HEK293 (cell line): ENCODE data around the gene WDPCP.

Source experiments
- CTCF ChIA-PET: fragments of 350-600 bp; formaldehyde crosslinking; extraction: SDS; loops from one replicate; lab custom pipeline; 2021; ENCODE audit warnings: antibody characterized with exemption; lab: Yijun Ruan, JAX
- POLR2A ChIA-PET: fragments of 300-600 bp; formaldehyde crosslinking; extraction: SDS; loops from one replicate; lab custom pipeline; 2020; ENCODE audit warnings: antibody characterized with exemption, inconsistent platforms; lab: Yijun Ruan, JAX
- H3K27ac ChIP-seq: fragments of 200-500 bp; sonication (Bioruptor generic); 2 replicates; pipeline ENCODE4 v1.5.1; 2014; ENCODE audit warnings: low read depth, low read length, control low read depth, inconsistent platforms; ENCODE audit errors: extremely low read depth
- H3K36me3 ChIP-seq, 2 experiments: fragments of 200-500 bp in 1 of 2; sonication (Bioruptor generic) in 1 of 2; 1 replicate in 1 of 2; 2 replicates in 1 of 2; pipeline ENCODE4 v1.5.1; 2014 to 2017; ENCODE audit warnings: inconsistent platforms in 2 of 2, low read length in 2 of 2; ENCODE audit not compliant: control insufficient read depth in 2 of 2, insufficient read depth in 1 of 2
- H3K4me1 ChIP-seq: fragments of 200-500 bp; sonication (Bioruptor generic); 2 replicates; pipeline ENCODE4 v1.5.1; 2014; ENCODE audit warnings: mild to moderate bottlenecking, low read length, inconsistent platforms; ENCODE audit not compliant: control insufficient read depth, insufficient read depth
- H3K4me3 ChIP-seq: 2 replicates; pipeline ENCODE4 v1.5.1; 2011; ENCODE audit warnings: low read depth, mild to moderate bottlenecking, control low read depth, low read length, moderate library complexity
- H3K9me3 ChIP-seq: fragments of 200-500 bp; sonication (Bioruptor generic); 2 replicates; pipeline ENCODE4 v1.5.1; 2014; ENCODE audit warnings: low read depth, low read length, inconsistent platforms; ENCODE audit not compliant: control insufficient read depth, insufficient read depth
- BCL6B ChIP-seq: fragments of 450-650 bp; formaldehyde crosslinking; IDR thresholded peaks from 2 replicates; pipeline ENCODE4 v1.5.1; 2017; ENCODE audit warnings: missing biosample characterization, missing genetic modification characterization
- EGR2 ChIP-seq: fragments of 450-650 bp; formaldehyde crosslinking; IDR thresholded peaks from 2 replicates; pipeline ENCODE4 v1.5.1; 2016; ENCODE audit warnings: low read depth, missing biosample characterization, missing genetic modification characterization
- PRDM1 ChIP-seq: fragments of 450-650 bp; formaldehyde crosslinking; IDR thresholded peaks from 2 replicates; pipeline ENCODE4; 2016; ENCODE audit warnings: missing biosample characterization, missing genetic modification characterization
- PRDM10 ChIP-seq: fragments of 450-650 bp; formaldehyde crosslinking; IDR thresholded peaks from 2 replicates; pipeline ENCODE4 v1.5.1; 2016; ENCODE audit warnings: missing biosample characterization, missing genetic modification characterization
- PRDM6 ChIP-seq: fragments of 450-650 bp; formaldehyde crosslinking; IDR thresholded peaks from 2 replicates; pipeline ENCODE4 v1.5.1; 2017; ENCODE audit warnings: missing biosample characterization, missing genetic modification characterization
- WT1 ChIP-seq: fragments of 450-650 bp; formaldehyde crosslinking; IDR thresholded peaks from 2 replicates; pipeline ENCODE4 v1.5.1; 2016; ENCODE audit warnings: missing biosample characterization, missing genetic modification characterization
- ZBTB20 ChIP-seq: fragments of 450-650 bp; formaldehyde crosslinking; IDR thresholded peaks from 2 replicates; pipeline ENCODE4 v1.5.1; 2016; ENCODE audit warnings: missing biosample characterization, missing genetic modification characterization
- ZNF138 ChIP-seq: fragments of 450-650 bp; formaldehyde crosslinking; IDR thresholded peaks from 2 replicates; pipeline ENCODE4 v1.5.1; 2016; ENCODE audit warnings: missing biosample characterization, missing genetic modification characterization, borderline replicate concordance
- ZNF394 ChIP-seq: fragments of 450-650 bp; formaldehyde crosslinking; IDR thresholded peaks from 2 replicates; pipeline ENCODE4 v1.5.1; 2016; ENCODE audit warnings: missing biosample characterization, missing genetic modification characterization, mild to moderate bottlenecking, moderate library complexity, borderline replicate concordance
- ZNF398 ChIP-seq: fragments of 450-650 bp; formaldehyde crosslinking; IDR thresholded peaks from 2 replicates; pipeline ENCODE4 v1.5.1; 2017; ENCODE audit warnings: missing biosample characterization, missing genetic modification characterization
- ZNF600 ChIP-seq: fragments of 450-650 bp; formaldehyde crosslinking; IDR thresholded peaks from 2 replicates; pipeline ENCODE4 v1.5.1; 2016; ENCODE audit warnings: missing biosample characterization, missing genetic modification characterization
- ZNF610 ChIP-seq: fragments of 450-650 bp; formaldehyde crosslinking; IDR thresholded peaks from 2 replicates; pipeline ENCODE4 v1.5.1; 2016; ENCODE audit warnings: missing biosample characterization, missing genetic modification characterization, borderline replicate concordance
- ZNF629 ChIP-seq: fragments of 450-650 bp; formaldehyde crosslinking; IDR thresholded peaks from 2 replicates; pipeline ENCODE4 v1.5.1; 2017; ENCODE audit warnings: missing biosample characterization, missing genetic modification characterization
- ZSCAN5A ChIP-seq: fragments of 450-650 bp; formaldehyde crosslinking; IDR thresholded peaks from 2 replicates; pipeline ENCODE4 v1.5.1; 2016; ENCODE audit warnings: missing biosample characterization, missing genetic modification characterization

Gene WDPCP

GRCh38 chr2:63617366-63617765 is 29.1 kb upstream of the WDPCP start (continued):
- no peak for TF ChIP-seq ZNF398 (tag by site-specific recombination)
- TF ChIP-seq ZBTB20 (tag by site-specific recombination) = no peak
- no peak for TF ChIP-seq EGR2 (tag by site-specific recombination)
- TF ChIP-seq ZSCAN5A = no peak

- TF ChIP-seq PRDM10 (tag by site-specific recombination) = 0 out of 2 replicates have a peak, but pooled peaks have one; percentile 12
- no peak for TF ChIP-seq WT1 (tag by site-specific recombination)
- CTCF ChIA-PET = no interaction called here
- POLR2A ChIA-PET = interaction anchor here (1.7 kb wide), 1 partner anchor 27 kb away, joined by 10 read pairs; the partner anchor contains the start of genes MDH1 and WDPCP
- Histone ChIP-seq H3K9me3 (no peaks in the 10 kb centered on the region), H3K36me3 (no peaks in the 10 kb centered on the region), H3K4me1 (no peaks in the 10 kb centered on the region), H3K4me3 (no peak overlapping the region), H3K27ac (no peak overlapping the region)
Observed at GRCh38 chr2:63614983-63615945, 27.0 kb upstream of the WDPCP start.

GRCh38 chr2:63614448-63614968 is 26.2 kb upstream of the WDPCP start:
- Histone ChIP-seq H3K27ac (no peak overlapping the region), H3K4me3 (no peak overlapping the region), H3K36me3 (no peaks in the 10 kb centered on the region), H3K9me3 (no peaks in the 10 kb centered on the region), H3K4me1 (no peaks in the 10 kb centered on the region)
- ChIA-PET POLR2A (interaction anchor here (1.7 kb wide), 1 partner anchor 26 kb away, joined by 10 read pairs; the partner anchor contains the start of genes MDH1 and WDPCP), CTCF (no interaction called here)
- TF ChIP-seq ZNF629 (tag by site-specific recombination) (no peak), ZNF138 (tag by site-specific recombination) (no peak), ZNF600 (tag by site-specific recombination) (no peak), ZNF394 (no peak), ZNF610 (tag by site-specific recombination) (no peak), PRDM1 (tag by site-specific recombination) (peak; percentile 77), BCL6B (tag by site-specific recombination) (0 out of 2 replicates have a peak, but pooled peaks have one; percentile 28), PRDM6 (tag by site-specific recombination) (peak; percentile 37; the same call in 1 of the 2 replicates)
- TF ChIP-seq, all 188 proteins: peak for 3
